GM19351 (cell line): ENCODE data around the gene ACOT11.

Experiments used
- ATAC-seq: cut with Tn5 transposase; IDR thresholded peaks from one replicate; pipeline ENCODE4 v1.9.1; 2021; ENCODE audit warnings: mild to moderate bottlenecking, moderate library complexity; ENCODE audit not compliant: unreplicated experiment

The ACOT11 gene

GRCh38 chr1:54559771-54560231, 11.8 kb downstream of the ACOT11 start:
- ATAC-seq, result no peak

- no peak for ATAC-seq
Measured at GRCh38 chr1:54564312-54565112, 16.5 kb downstream of the ACOT11 start.

GRCh38 chr1:54565113-54565501, 17.1 kb downstream of the ACOT11 start:
- no peak for ATAC-seq

GRCh38 chr1:54566438-54567141, 18.6 kb downstream of the ACOT11 start:
- ATAC-seq, result no peak

GRCh38 chr1:54567961-54568360, 19.9 kb downstream of the ACOT11 start:
- no peak for ATAC-seq

GRCh38 chr1:54569339-54569738, 21.3 kb downstream of the ACOT11 start:
- no peak for ATAC-seq

- no peak for ATAC-seq
Measured at GRCh38 chr1:54570161-54570560, 22.1 kb downstream of the ACOT11 start.

GRCh38 chr1:54571326-54571725, 23.3 kb downstream of the ACOT11 start:
- no peak for ATAC-seq

GRCh38 chr1:54571803-54572541, 23.9 kb downstream of the ACOT11 start:
- ATAC-seq, result no peak

GRCh38 chr1:54572542-54572850, 24.5 kb downstream of the ACOT11 start:
- ATAC-seq, result no peak

- no peak for ATAC-seq
Measured at GRCh38 chr1:54574158-54574778, 26.2 kb downstream of the ACOT11 start.

- ATAC-seq, result no peak
Measured at GRCh38 chr1:54575161-54575560, 27.1 kb downstream of the ACOT11 start.

GRCh38 chr1:54575605-54576290, 27.7 kb downstream of the ACOT11 start:
- ATAC-seq, result no peak

- ATAC-seq, result no peak
Measured at GRCh38 chr1:54577612-54578011, 29.6 kb downstream of the ACOT11 start.

- no peak for ATAC-seq
Measured at GRCh38 chr1:54579337-54579781, 31.3 kb downstream of the ACOT11 start.

- ATAC-seq, result no peak
Measured at GRCh38 chr1:54580856-54581550, 33.0 kb downstream of the ACOT11 start.

- ATAC-seq, result no peak
Measured at GRCh38 chr1:54581621-54582035, 33.6 kb downstream of the ACOT11 start.

- no peak for ATAC-seq
Measured at GRCh38 chr1:54582566-54583306, 34.7 kb downstream of the ACOT11 start.

GRCh38 chr1:54583307-54583686, 35.3 kb downstream of the ACOT11 start:
- ATAC-seq, result no peak
